GM10266 (cell line): Measurements from ENCODE around the gene UPB1.

Experiments
- DNase-seq: peaks from one replicate; pipeline ENCODE4 v3.0.0; 2012; ENCODE audit errors: extremely low spot score
- TF ChIP-seq, protein P1 (sequence below): IDR thresholded peaks from 2 replicates; pipeline ENCODE4 v1.5.1; 2012; ENCODE audit warnings: mild to moderate bottlenecking, low read depth; ENCODE audit not compliant: control insufficient read depth, insufficient read depth; ENCODE audit errors: missing control alignments

The UPB1 gene

DNA sequence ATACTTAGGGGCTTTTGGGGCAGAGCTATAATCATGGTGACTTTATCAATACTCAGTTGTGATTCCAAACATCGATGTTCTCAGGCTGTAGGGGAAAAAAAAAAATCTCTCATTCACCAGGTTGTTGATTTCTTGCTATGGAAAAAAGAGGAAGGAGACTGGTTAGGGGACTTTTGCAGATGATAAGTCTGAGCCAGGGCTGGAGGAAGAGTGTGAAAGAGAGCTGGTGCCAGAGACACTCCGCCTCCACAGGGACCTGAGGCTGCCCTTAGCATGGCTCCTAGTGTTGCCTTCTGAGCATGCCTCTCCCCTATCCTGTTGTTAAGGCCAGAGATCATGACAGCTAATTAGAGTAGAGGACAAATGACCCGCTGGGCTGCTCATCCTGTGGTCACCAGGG lies 16.9 kb downstream of the UPB1 start:
- TF ChIP-seq, protein P1, sequence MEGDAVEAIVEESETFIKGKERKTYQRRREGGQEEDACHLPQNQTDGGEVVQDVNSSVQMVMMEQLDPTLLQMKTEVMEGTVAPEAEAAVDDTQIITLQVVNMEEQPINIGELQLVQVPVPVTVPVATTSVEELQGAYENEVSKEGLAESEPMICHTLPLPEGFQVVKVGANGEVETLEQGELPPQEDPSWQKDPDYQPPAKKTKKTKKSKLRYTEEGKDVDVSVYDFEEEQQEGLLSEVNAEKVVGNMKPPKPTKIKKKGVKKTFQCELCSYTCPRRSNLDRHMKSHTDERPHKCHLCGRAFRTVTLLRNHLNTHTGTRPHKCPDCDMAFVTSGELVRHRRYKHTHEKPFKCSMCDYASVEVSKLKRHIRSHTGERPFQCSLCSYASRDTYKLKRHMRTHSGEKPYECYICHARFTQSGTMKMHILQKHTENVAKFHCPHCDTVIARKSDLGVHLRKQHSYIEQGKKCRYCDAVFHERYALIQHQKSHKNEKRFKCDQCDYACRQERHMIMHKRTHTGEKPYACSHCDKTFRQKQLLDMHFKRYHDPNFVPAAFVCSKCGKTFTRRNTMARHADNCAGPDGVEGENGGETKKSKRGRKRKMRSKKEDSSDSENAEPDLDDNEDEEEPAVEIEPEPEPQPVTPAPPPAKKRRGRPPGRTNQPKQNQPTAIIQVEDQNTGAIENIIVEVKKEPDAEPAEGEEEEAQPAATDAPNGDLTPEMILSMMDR: no peak
- DNase-seq: no peak

DNA sequence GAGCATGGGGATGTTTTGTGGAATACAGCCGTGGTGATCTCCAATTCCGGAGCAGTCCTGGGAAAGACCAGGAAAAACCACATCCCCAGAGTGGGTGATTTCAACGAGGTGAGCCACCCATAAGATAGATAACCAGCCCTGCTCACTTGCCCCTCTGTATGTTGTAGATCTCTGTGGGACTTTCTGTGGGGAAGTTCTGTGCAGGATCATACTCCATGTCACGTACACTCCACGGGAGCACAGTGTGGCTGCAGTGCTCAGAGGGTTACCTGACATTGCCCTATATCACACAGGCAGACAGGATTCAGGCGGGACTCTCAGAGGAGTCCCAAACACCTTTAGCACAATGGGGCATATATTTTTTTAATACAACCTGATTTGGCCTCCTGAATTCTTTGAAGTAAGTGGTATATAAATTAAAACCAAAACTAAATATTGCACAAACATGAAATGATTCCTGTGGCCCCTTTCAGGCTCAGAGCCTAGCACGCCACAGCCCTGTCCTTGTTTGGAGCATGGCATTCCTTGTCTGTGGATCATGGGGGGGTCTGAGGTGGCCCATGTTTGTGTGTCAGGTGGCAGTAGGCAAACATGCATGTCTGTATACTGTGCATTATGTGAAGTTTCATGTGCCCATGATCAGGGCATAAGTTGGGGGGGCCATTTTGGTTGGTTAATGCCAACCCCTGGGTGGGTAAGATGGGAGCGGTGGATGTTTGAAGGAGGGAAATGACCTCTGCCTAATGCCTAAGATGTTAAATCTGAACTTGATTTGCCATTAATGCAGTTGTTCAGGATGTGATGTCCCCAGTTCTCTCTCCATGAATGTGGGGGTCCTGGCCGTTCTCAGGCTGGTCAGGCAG lies 18.5 kb downstream of the UPB1 start:
- DNase-seq: no peak
- TF ChIP-seq, protein P1: no peak

DNA sequence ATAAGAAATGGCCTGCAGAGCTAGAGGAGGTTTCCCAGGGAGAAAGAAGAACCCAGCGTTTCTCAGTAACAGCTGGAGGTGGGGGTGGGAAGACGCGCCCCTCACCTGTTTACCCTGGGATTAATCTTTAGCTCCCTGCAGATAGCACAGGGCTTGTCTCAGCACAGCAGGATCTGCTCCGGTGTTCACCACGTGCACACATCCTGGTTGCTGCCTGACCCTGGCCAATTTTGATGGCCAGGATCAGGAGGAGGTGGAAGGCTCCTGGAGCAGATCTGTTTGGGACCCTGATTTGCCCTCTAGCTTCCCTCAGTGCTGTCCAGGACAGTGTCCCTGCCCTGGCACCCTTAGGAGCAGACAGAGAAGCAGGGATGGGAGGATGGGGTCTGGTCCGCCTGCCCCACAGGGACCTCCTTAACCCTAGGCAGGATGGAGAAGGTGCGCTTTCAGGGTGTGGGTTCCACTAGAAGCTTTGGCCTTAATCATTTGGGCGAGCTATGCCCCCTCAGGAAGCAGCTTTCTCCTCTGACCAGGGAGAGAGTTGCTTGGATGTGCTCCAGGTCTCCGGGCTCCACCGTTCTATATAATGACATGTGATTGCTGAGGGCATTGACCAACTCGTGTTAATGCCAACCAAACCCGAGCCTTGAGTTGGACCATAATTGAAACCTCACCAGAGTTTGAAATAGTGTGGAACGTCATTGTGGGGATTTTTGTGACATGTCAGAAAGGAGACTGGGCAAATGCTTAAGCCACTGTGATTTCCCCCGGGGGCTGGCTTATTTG lies 19.3 kb downstream of the UPB1 start:
- TF ChIP-seq, protein P1: no peak
- peak; percentile 45 for DNase-seq

DNA sequence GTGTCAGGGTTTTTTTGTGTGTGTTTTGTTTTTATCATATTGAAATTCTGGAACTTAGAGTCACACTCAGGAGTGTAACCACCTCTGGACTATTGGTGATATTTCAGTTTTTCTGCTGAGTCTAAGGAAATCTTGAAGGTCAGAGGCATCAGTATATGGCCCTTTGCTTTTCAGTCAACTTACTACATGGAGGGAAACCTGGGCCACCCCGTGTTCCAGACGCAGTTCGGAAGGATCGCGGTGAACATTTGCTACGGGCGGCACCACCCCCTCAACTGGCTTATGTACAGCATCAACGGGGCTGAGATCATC lies 19.9 kb downstream of the UPB1 start:
- no peak for DNase-seq

DNA sequence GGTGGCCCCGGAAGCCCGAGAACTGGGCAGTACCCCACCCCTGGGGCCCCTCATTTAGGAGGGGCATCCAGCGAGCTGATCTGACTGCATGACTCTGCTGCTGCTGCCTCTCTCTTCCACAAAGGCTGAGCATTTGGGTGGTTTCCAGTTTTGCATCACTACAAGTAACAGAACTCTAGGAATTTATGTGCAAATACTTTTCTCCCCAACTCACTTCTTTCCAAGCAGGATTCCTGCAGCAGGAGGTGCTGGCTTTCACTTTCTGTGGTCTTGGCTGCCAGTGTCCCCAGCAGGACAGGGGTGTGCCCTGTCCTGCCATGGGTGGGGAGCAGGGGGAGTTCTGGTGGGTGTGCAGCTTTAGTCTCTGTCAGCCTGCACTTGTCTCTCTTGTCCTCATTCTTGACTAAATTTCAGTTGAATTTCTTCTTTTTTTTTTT lies 21.2 kb downstream of the UPB1 start:
- DNase-seq: no peak
- TF ChIP-seq, protein P1: no peak

More for the DNA sequence above, 19.9 kb downstream of the UPB1 start:
- TF ChIP-seq, protein P1: no peak

DNA sequence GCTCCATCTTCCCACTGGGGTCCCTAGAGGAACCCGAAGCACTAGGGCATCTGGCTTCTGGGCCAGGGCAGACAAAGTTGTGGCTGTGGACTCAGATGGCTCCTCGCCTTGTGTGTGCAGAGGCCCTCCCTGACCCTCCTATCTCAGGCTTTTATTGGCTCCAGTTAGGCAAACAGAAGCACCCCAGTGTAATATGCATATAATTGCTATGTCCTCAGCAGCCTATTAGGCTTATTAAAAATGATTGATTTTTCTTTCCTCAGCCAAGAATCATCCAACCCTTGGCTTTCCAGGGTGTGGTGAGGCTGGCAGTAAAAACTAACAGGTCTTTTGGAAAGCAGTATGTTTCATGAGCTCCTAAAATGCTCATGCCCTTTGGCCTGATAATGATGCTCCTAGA lies 22.3 kb downstream of the UPB1 start:
- TF ChIP-seq, protein P1: no peak
- DNase-seq: no peak

DNA sequence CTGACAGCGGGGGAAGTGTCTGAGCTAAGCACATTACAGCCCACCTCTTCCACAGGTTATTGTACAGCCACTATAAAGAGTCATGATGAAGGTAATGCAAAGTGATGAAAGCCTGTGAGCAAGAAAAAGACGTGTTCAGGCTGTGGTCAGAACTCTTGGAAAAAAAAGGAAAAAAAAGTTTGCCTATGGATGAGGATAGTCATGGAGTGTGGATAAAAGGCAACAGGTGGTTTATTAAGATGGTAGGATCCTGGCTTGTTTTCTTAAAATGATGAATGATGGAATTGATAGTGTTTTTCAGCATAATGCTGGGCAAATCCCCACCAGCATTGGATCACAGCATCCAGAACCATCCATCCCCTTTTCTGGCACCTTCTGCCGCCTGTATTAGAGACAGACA lies 23.1 kb downstream of the UPB1 start:
- TF ChIP-seq, protein P1: no peak

More for the DNA sequence above, 23.1 kb downstream of the UPB1 start:
- DNase-seq: no peak
